GM23338 (cell line): Measurements from ENCODE around the gene SYK. TPM values are rescaled to one million over a fixed set of nuclear protein-coding genes. Genes with fewer than 3 reads are reported as not detected.

Source experiments
- ATAC-seq: fragments of 200-7000 bp; cut with Tn5 transposase; 3 replicates; pipeline ENCODE4 v1.9.1; 2020
- DNase-seq: peaks from one replicate; pipeline ENCODE4 v3.0.0-alpha.2; 2015; ENCODE audit warnings: low spot score
- H2AFZ ChIP-seq: fragments of 200-600 bp; sonication (generic); 2 replicates; pipeline ENCODE4 v1.8.0; 2016; ENCODE audit warnings: antibody characterized with exemption, mild to moderate bottlenecking, moderate library complexity
- H3F3A ChIP-seq: fragments of 200-600 bp; sonication (generic); replicated peaks from 2 replicates; pipeline ENCODE4 v1.8.0; 2017; ENCODE audit warnings: antibody characterized with exemption, mixed run types, low read depth
- H3K27ac ChIP-seq: fragments of 200-600 bp; sonication (generic); 2 replicates; pipeline ENCODE4 v1.6.1; 2016; ENCODE audit warnings: low read depth
- H3K27me3 ChIP-seq: fragments of 200-600 bp; sonication (generic); 2 replicates; pipeline ENCODE4 v1.8.0; 2016; ENCODE audit warnings: mild to moderate bottlenecking, mixed run types, moderate library complexity; ENCODE audit not compliant: insufficient read depth
- H3K36me3 ChIP-seq: fragments of 200-600 bp; sonication (generic); 2 replicates; pipeline ENCODE4 v1.8.0; 2016; ENCODE audit warnings: mild to moderate bottlenecking; ENCODE audit not compliant: insufficient read depth
- H3K4me1 ChIP-seq: fragments of 200-600 bp; sonication (generic); 2 replicates; pipeline ENCODE4 v1.8.0; 2016; ENCODE audit warnings: mild to moderate bottlenecking, moderate library complexity; ENCODE audit not compliant: insufficient read depth
- H3K4me2 ChIP-seq: fragments of 200-600 bp; sonication (generic); 2 replicates; pipeline ENCODE4 v1.7.1; 2017; ENCODE audit warnings: mixed run types
- H3K4me3 ChIP-seq: fragments of 200-600 bp; sonication (generic); 2 replicates; pipeline ENCODE4 v1.6.1; 2016; ENCODE audit warnings: mixed run types
- H3K79me2 ChIP-seq: fragments of 200-600 bp; sonication (generic); replicated peaks from 2 replicates; pipeline ENCODE4 v1.8.0; 2017; ENCODE audit warnings: mild to moderate bottlenecking; ENCODE audit not compliant: insufficient read depth
- H3K9me2 ChIP-seq: fragments of 200-600 bp; sonication (generic); 2 replicates; pipeline ENCODE4 v1.8.0; 2017; ENCODE audit not compliant: insufficient read depth
- H4K20me1 ChIP-seq: fragments of 200-600 bp; sonication (generic); replicated peaks from 2 replicates; pipeline ENCODE4 v1.8.0; 2017; ENCODE audit warnings: mild to moderate bottlenecking; ENCODE audit not compliant: insufficient read depth
- H3K27ac Mint-ChIP-seq: 2 replicates; pipeline ENCODE4 v1.8.0; 2020; ENCODE audit warnings: inconsistent platforms, mild to moderate bottlenecking, moderate library complexity, mixed read lengths
- H3K27me3 Mint-ChIP-seq: 3 replicates; pipeline ENCODE4 v1.8.0; 2022; ENCODE audit warnings: low read depth, mild to moderate bottlenecking, moderate library complexity, mixed read lengths, inconsistent platforms; ENCODE audit not compliant: insufficient read depth, poor library complexity
- H3K36me3 Mint-ChIP-seq: 3 replicates; pipeline ENCODE4 v1.8.0; 2021; ENCODE audit warnings: low read depth, mild to moderate bottlenecking, inconsistent platforms, moderate library complexity, mixed read lengths
- H3K4me1 Mint-ChIP-seq: 3 replicates; pipeline ENCODE4 v1.8.0; 2020; ENCODE audit warnings: mild to moderate bottlenecking, inconsistent platforms, mixed read lengths
- H3K4me3 Mint-ChIP-seq: 3 replicates; pipeline ENCODE4 v1.8.0; 2021; ENCODE audit warnings: moderate library complexity, mild to moderate bottlenecking, inconsistent platforms, mixed read lengths
- H3K9me3 Mint-ChIP-seq: 3 replicates; pipeline ENCODE4 v1.8.0; 2020; ENCODE audit warnings: moderate library complexity, mild to moderate bottlenecking, inconsistent platforms, mixed read lengths
- CREB1 ChIP-seq: fragments of 250-450 bp; sonication (Bioruptor Pico); IDR thresholded peaks from 2 replicates; pipeline ENCODE4 v1.5.0; 2020; ENCODE audit warnings: low read depth, mild to moderate bottlenecking, moderate library complexity
- EZH2 ChIP-seq: fragments of 200-600 bp; sonication (generic); IDR thresholded peaks from one replicate; pipeline ENCODE4 v1.8.0; 2017; ENCODE audit warnings: antibody characterized with exemption, mild to moderate bottlenecking, low read depth; ENCODE audit not compliant: unreplicated experiment
- EZH2phosphoT487 ChIP-seq: fragments of 200-600 bp; sonication (generic); IDR thresholded peaks from one replicate; pipeline ENCODE4 v1.8.1; 2018; ENCODE audit warnings: antibody characterized with exemption; ENCODE audit not compliant: unreplicated experiment
- JUNB ChIP-seq: IDR thresholded peaks from one replicate; pipeline ENCODE4 v1.6.1; 2016; ENCODE audit warnings: antibody characterized with exemption; ENCODE audit not compliant: unreplicated experiment
- NANOG ChIP-seq: IDR thresholded peaks from 2 replicates; pipeline ENCODE4 v1.6.1; 2016; ENCODE audit warnings: antibody characterized with exemption, borderline replicate concordance
- POLR2AphosphoS5 ChIP-seq: IDR thresholded peaks from 2 replicates; pipeline ENCODE4 v1.6.1; 2016; ENCODE audit warnings: antibody characterized with exemption, low read depth
- STAT1 ChIP-seq: IDR thresholded peaks from one replicate; pipeline ENCODE4 v1.6.1; 2016; ENCODE audit warnings: antibody characterized with exemption; ENCODE audit not compliant: unreplicated experiment
- ZNF114 ChIP-seq: fragments of 250-450 bp; sonication (Bioruptor Pico); IDR thresholded peaks from 2 replicates; pipeline ENCODE4 v1.5.0; 2020; ENCODE audit warnings: mild to moderate bottlenecking, moderate library complexity
- ZNF331 ChIP-seq: fragments of 250-450 bp; sonication (Bioruptor Pico); IDR thresholded peaks from 2 replicates; pipeline ENCODE4 v1.5.0; 2020; ENCODE audit warnings: low read depth, mild to moderate bottlenecking, moderate library complexity
- polyA plus RNA-seq: library from polyadenylated mRNA; unstranded; fragments of >200 nt; fragmentation: Nextera tagmentation; extraction: Ambion mirVana; gene quantifications from 2 replicates; pipeline ENCODE4 v1.2.1, GENCODE V29; 2016
- total RNA-seq: library from RNA; depleted of rRNA; stranded (reverse); fragments of >200 nt; shearing (Covaris generic); gene quantifications from 2 replicates; pipeline ENCODE4 v1.2.3, GENCODE V29; 2014
- TF ChIP-seq, protein P1 (sequence below): IDR thresholded peaks from one replicate; pipeline ENCODE4 v1.6.1; 2018; ENCODE audit warnings: antibody characterized with exemption; ENCODE audit not compliant: unreplicated experiment
- TF ChIP-seq, protein P2 (sequence below): IDR thresholded peaks from 2 replicates; pipeline ENCODE4 v1.6.1; 2016; ENCODE audit warnings: antibody characterized with exemption
- TF ChIP-seq, protein P3 (sequence below), 2 experiments: fragments of 200-600 bp in 1 of 2; sonication (generic) in 1 of 2; conservative IDR thresholded peaks; 2 replicates each; pipeline versions ENCODE4 v1.5.1 to v1.6.1; 2016 to 2017; ENCODE audit warnings: antibody characterized with exemption in 2 of 2, low read depth in 2 of 2, mild to moderate bottlenecking in 2 of 2, moderate library complexity in 1 of 2
- TF ChIP-seq, protein P4 (sequence below): fragments of 250-450 bp; sonication (Bioruptor Pico); IDR thresholded peaks from 2 replicates; pipeline ENCODE4 v1.5.0; 2020; ENCODE audit warnings: mild to moderate bottlenecking, moderate library complexity

SYK gene
- total and polyA plus RNA-seq, 2 experiments from 2014 or later, result 1.5 to 5.8 TPM

DNA sequence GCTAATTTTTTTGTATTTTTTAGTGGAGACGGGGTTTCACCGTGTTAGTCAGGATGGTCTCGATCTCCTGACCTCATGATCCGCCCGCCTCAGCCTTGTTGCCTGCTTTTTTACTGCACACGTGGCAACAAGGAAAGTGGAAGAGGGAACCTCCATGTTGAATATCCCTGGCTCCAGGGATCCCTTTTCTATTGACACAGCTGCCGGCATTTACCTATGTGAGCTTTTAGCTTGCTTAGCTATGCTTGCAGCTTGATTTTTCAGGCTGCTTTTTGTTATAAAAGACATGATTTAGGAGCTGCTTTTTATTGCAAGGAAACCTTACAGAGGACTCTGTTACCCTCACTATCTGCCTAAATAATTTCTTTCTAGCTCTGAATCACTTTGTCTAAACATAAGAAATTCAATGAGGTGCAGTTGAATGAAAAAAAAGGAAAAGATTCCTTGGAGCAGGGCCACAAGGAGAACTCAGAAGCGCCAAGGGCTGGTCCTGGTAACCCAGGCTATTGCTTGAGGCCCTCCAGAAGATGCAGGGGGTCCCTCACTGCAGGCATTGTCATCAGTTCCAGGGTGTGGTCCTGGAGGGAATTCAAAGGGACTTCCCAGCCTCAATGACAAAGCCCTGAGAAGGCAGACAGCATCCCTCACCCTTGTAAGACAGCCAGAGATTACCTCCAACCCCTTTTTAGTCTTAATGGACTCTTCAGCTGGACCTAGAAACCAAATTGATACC, 89.9 kb downstream of the SYK start:
- no peak overlapping the region for H3K27ac Mint-ChIP-seq
- no peaks in the 10 kb centered on the region for H3K9me3 Mint-ChIP-seq
- no peak for TF ChIP-seq ZNF331 (CRISPR knock-in tag)
- TF ChIP-seq ZNF114 (CRISPR knock-in tag), result no peak
- TF ChIP-seq CREB1 (CRISPR knock-in tag), result no peak
- no peak for TF ChIP-seq POLR2AphosphoS5
- TF ChIP-seq, protein P1, sequence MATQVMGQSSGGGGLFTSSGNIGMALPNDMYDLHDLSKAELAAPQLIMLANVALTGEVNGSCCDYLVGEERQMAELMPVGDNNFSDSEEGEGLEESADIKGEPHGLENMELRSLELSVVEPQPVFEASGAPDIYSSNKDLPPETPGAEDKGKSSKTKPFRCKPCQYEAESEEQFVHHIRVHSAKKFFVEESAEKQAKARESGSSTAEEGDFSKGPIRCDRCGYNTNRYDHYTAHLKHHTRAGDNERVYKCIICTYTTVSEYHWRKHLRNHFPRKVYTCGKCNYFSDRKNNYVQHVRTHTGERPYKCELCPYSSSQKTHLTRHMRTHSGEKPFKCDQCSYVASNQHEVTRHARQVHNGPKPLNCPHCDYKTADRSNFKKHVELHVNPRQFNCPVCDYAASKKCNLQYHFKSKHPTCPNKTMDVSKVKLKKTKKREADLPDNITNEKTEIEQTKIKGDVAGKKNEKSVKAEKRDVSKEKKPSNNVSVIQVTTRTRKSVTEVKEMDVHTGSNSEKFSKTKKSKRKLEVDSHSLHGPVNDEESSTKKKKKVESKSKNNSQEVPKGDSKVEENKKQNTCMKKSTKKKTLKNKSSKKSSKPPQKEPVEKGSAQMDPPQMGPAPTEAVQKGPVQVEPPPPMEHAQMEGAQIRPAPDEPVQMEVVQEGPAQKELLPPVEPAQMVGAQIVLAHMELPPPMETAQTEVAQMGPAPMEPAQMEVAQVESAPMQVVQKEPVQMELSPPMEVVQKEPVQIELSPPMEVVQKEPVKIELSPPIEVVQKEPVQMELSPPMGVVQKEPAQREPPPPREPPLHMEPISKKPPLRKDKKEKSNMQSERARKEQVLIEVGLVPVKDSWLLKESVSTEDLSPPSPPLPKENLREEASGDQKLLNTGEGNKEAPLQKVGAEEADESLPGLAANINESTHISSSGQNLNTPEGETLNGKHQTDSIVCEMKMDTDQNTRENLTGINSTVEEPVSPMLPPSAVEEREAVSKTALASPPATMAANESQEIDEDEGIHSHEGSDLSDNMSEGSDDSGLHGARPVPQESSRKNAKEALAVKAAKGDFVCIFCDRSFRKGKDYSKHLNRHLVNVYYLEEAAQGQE, result no peak
- TF ChIP-seq, protein P2, sequence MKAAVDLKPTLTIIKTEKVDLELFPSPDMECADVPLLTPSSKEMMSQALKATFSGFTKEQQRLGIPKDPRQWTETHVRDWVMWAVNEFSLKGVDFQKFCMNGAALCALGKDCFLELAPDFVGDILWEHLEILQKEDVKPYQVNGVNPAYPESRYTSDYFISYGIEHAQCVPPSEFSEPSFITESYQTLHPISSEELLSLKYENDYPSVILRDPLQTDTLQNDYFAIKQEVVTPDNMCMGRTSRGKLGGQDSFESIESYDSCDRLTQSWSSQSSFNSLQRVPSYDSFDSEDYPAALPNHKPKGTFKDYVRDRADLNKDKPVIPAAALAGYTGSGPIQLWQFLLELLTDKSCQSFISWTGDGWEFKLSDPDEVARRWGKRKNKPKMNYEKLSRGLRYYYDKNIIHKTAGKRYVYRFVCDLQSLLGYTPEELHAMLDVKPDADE, result no peak
- TF ChIP-seq STAT1, result no peak
- TF ChIP-seq, protein P3, sequence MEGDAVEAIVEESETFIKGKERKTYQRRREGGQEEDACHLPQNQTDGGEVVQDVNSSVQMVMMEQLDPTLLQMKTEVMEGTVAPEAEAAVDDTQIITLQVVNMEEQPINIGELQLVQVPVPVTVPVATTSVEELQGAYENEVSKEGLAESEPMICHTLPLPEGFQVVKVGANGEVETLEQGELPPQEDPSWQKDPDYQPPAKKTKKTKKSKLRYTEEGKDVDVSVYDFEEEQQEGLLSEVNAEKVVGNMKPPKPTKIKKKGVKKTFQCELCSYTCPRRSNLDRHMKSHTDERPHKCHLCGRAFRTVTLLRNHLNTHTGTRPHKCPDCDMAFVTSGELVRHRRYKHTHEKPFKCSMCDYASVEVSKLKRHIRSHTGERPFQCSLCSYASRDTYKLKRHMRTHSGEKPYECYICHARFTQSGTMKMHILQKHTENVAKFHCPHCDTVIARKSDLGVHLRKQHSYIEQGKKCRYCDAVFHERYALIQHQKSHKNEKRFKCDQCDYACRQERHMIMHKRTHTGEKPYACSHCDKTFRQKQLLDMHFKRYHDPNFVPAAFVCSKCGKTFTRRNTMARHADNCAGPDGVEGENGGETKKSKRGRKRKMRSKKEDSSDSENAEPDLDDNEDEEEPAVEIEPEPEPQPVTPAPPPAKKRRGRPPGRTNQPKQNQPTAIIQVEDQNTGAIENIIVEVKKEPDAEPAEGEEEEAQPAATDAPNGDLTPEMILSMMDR (conservative IDR thresholded peaks at IDR 0.05; ENCODE audit: low read depth in 2 of 2), result no peak
- TF ChIP-seq EZH2, result no peak
- TF ChIP-seq NANOG, result no peak
- TF ChIP-seq, protein P4, sequence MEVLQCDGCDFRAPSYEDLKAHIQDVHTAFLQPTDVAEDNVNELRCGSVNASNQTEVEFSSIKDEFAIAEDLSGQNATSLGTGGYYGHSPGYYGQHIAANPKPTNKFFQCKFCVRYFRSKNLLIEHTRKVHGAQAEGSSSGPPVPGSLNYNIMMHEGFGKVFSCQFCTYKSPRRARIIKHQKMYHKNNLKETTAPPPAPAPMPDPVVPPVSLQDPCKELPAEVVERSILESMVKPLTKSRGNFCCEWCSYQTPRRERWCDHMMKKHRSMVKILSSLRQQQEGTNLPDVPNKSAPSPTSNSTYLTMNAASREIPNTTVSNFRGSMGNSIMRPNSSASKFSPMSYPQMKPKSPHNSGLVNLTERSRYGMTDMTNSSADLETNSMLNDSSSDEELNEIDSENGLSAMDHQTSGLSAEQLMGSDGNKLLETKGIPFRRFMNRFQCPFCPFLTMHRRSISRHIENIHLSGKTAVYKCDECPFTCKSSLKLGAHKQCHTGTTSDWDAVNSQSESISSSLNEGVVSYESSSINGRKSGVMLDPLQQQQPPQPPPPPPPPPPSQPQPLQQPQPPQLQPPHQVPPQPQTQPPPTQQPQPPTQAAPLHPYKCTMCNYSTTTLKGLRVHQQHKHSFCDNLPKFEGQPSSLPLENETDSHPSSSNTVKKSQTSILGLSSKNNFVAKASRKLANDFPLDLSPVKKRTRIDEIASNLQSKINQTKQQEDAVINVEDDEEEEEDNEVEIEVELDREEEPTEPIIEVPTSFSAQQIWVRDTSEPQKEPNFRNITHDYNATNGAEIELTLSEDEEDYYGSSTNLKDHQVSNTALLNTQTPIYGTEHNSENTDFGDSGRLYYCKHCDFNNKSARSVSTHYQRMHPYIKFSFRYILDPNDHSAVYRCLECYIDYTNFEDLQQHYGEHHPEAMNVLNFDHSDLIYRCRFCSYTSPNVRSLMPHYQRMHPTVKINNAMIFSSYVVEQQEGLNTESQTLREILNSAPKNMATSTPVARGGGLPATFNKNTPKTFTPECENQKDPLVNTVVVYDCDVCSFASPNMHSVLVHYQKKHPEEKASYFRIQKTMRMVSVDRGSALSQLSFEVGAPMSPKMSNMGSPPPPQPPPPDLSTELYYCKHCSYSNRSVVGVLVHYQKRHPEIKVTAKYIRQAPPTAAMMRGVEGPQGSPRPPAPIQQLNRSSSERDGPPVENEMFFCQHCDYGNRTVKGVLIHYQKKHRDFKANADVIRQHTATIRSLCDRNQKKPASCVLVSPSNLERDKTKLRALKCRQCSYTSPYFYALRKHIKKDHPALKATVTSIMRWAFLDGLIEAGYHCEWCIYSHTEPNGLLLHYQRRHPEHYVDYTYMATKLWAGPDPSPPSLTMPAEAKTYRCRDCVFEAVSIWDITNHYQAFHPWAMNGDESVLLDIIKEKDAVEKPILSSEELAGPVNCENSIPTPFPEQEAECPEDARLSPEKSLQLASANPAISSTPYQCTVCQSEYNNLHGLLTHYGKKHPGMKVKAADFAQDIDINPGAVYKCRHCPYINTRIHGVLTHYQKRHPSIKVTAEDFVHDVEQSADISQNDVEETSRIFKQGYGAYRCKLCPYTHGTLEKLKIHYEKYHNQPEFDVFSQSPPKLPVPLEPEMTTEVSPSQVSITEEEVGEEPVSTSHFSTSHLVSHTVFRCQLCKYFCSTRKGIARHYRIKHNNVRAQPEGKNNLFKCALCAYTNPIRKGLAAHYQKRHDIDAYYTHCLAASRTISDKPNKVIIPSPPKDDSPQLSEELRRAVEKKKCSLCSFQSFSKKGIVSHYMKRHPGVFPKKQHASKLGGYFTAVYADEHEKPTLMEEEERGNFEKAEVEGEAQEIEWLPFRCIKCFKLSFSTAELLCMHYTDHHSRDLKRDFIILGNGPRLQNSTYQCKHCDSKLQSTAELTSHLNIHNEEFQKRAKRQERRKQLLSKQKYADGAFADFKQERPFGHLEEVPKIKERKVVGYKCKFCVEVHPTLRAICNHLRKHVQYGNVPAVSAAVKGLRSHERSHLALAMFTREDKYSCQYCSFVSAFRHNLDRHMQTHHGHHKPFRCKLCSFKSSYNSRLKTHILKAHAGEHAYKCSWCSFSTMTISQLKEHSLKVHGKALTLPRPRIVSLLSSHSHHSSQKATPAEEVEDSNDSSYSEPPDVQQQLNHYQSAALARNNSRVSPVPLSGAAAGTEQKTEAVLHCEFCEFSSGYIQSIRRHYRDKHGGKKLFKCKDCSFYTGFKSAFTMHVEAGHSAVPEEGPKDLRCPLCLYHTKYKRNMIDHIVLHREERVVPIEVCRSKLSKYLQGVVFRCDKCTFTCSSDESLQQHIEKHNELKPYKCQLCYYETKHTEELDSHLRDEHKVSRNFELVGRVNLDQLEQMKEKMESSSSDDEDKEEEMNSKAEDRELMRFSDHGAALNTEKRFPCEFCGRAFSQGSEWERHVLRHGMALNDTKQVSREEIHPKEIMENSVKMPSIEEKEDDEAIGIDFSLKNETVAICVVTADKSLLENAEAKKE (CRISPR knock-in tag), result no peak
- TF ChIP-seq JUNB, result no peak
- no peak for TF ChIP-seq EZH2phosphoT487
- no peaks in the 10 kb centered on the region for H3K9me2 ChIP-seq
- H3K4me2 ChIP-seq, result peak overlapping the region; percentile 65
- no peak overlapping the region for H2AFZ ChIP-seq
- no peak overlapping the region for H3K4me3 Mint-ChIP-seq
- no peaks in the 10 kb centered on the region for H3K36me3 ChIP-seq
- no peak for DNase-seq
- H3K4me1 Mint-ChIP-seq, result peaks cover 63% of the 10 kb centered on the region
- H4K20me1 ChIP-seq, result no peaks in the 10 kb centered on the region
- peak overlapping the region; percentile 33; the same call in 1 of the 2 replicates for H3K27ac ChIP-seq
- no peak for ATAC-seq
- H3K36me3 Mint-ChIP-seq, result no peaks in the 10 kb centered on the region
- H3K79me2 ChIP-seq, result no peaks in the 10 kb centered on the region
- H3K4me3 ChIP-seq, result no peak overlapping the region
- H3K27me3 Mint-ChIP-seq, result peaks cover 7% of the 10 kb centered on the region
- H3K4me1 ChIP-seq, result peaks cover 45% of the 10 kb centered on the region
- 0 out of 2 replicates have a peak, but pooled peaks cover 3% of the 10 kb centered on the region for H3F3A ChIP-seq
- no peaks in the 10 kb centered on the region for H3K27me3 ChIP-seq
